ENCODE measurements around the gene NHLRC4. TPM values are rescaled to one million over a fixed set of nuclear protein-coding genes. Genes with fewer than 3 reads are reported as not detected.

The NHLRC4 gene
- total RNA-seq, 1 experiment from 2014 or later = 3.7 TPM

- Histone ChIP-seq H3K4me2 (ENCODE audit: low read depth, low read length, poor library complexity, severe bottlenecking) (no peak overlapping the region), H3K9me2 (replicated peaks; ENCODE audit: insufficient read depth, low read length) (no peaks in the 10 kb centered on the region), H2AFZ (ENCODE audit: low read length) (no peak overlapping the region), H3K27ac (ENCODE audit: low read length) (peak overlapping the region; percentile 86), H3K9ac (ENCODE audit: low read length) (peak overlapping the region; percentile 65), H3K36me3 (ENCODE audit: insufficient read depth, low read length) (no peaks in the 10 kb centered on the region), H3K4me1 (ENCODE audit: low read length) (peaks cover 37% of the 10 kb centered on the region), H3K27me3 (ENCODE audit: low read length) (no peaks in the 10 kb centered on the region), H4K20me1 (ENCODE audit: insufficient read depth, low read depth, low read length) (no peaks in the 10 kb centered on the region), H3K9me3 (ENCODE audit: low read length) (no peaks in the 10 kb centered on the region), H3K4me3 (ENCODE audit: low read length) (no peak overlapping the region; the same call in 1 of the 2 replicates), H3K79me2 (ENCODE audit: low read length) (peaks cover 14% of the 10 kb centered on the region)
- no peak for DNase-seq
Observed at GRCh38 chr16:575354-576196, 8.8 kb downstream of the NHLRC4 start.

- Histone ChIP-seq H3K4me1 (ENCODE audit: low read length) (peaks cover 32% of the 10 kb centered on the region), H3K27me3 (ENCODE audit: low read length) (no peaks in the 10 kb centered on the region)
Observed at GRCh38 chr16:576197-576822, 9.5 kb downstream of the NHLRC4 start.

GRCh38 chr16:576823-577201 lies 10.0 kb downstream of the NHLRC4 start:
- Histone ChIP-seq H3K9ac (ENCODE audit: low read length) (peak overlapping the region; percentile 65), H4K20me1 (ENCODE audit: insufficient read depth, low read depth, low read length) (no peaks in the 10 kb centered on the region), H3K9me2 (replicated peaks; ENCODE audit: insufficient read depth, low read length) (no peaks in the 10 kb centered on the region), H3K4me3 (ENCODE audit: low read length) (no peak overlapping the region), H3K9me3 (ENCODE audit: low read length) (no peaks in the 10 kb centered on the region), H3K36me3 (ENCODE audit: insufficient read depth, low read length) (no peaks in the 10 kb centered on the region), H3K4me2 (ENCODE audit: low read depth, low read length, poor library complexity, severe bottlenecking) (peak overlapping the region; percentile 50), H3K79me2 (ENCODE audit: low read length) (peaks cover 5% of the 10 kb centered on the region), H2AFZ (ENCODE audit: low read length) (no peak overlapping the region), H3K27me3 (ENCODE audit: low read length) (no peaks in the 10 kb centered on the region), H3K4me1 (ENCODE audit: low read length) (peaks cover 32% of the 10 kb centered on the region), H3K27ac (ENCODE audit: low read length) (peak overlapping the region; percentile 86)
- peak; percentile 52 for DNase-seq

More at GRCh38 chr16:576197-576822, 9.5 kb downstream of the NHLRC4 start:
- Histone ChIP-seq H3K4me2 (ENCODE audit: low read depth, low read length, poor library complexity, severe bottlenecking) (peak overlapping the region; percentile 50), H3K27ac (ENCODE audit: low read length) (peak overlapping the region; percentile 86), H3K79me2 (ENCODE audit: low read length) (peaks cover 9% of the 10 kb centered on the region), H3K4me3 (ENCODE audit: low read length) (no peak overlapping the region; the same call in 1 of the 2 replicates), H4K20me1 (ENCODE audit: insufficient read depth, low read depth, low read length) (no peaks in the 10 kb centered on the region), H3K36me3 (ENCODE audit: insufficient read depth, low read length) (no peaks in the 10 kb centered on the region), H3K9ac (ENCODE audit: low read length) (peak overlapping the region; percentile 65), H2AFZ (ENCODE audit: low read length) (no peak overlapping the region), H3K9me3 (ENCODE audit: low read length) (no peaks in the 10 kb centered on the region), H3K9me2 (replicated peaks; ENCODE audit: insufficient read depth, low read length) (no peaks in the 10 kb centered on the region)
- DNase-seq = no peak

- H3K79me2 ChIP-seq (ENCODE audit: low read length) = no peaks in the 10 kb centered on the region
- no peak overlapping the region for H3K4me2 ChIP-seq (ENCODE audit: low read depth, low read length, poor library complexity, severe bottlenecking)
- no peaks in the 10 kb centered on the region for H3K27me3 ChIP-seq (ENCODE audit: low read length)
- peak overlapping the region; percentile 86 for H3K27ac ChIP-seq (ENCODE audit: low read length)
- peaks cover 34% of the 10 kb centered on the region for H3K4me1 ChIP-seq (ENCODE audit: low read length)
- H4K20me1 ChIP-seq (ENCODE audit: insufficient read depth, low read depth, low read length) = no peaks in the 10 kb centered on the region
- H3K9ac ChIP-seq (ENCODE audit: low read length) = 0 out of 2 replicates have a peak overlapping the region, but pooled peaks have one; percentile 41
- no peak overlapping the region for H3K4me3 ChIP-seq (ENCODE audit: low read length)
- no peaks in the 10 kb centered on the region for H3K9me2 ChIP-seq (replicated peaks; ENCODE audit: insufficient read depth, low read length)
- no peak overlapping the region for H2AFZ ChIP-seq (ENCODE audit: low read length)
- no peaks in the 10 kb centered on the region for H3K36me3 ChIP-seq (ENCODE audit: insufficient read depth, low read length)
- no peaks in the 10 kb centered on the region for H3K9me3 ChIP-seq (ENCODE audit: low read length)
- no peak for DNase-seq
Observed at GRCh38 chr16:577796-578195, 11.0 kb downstream of the NHLRC4 start.

- peak overlapping the region; percentile 29 for H3K4me2 ChIP-seq (ENCODE audit: low read depth, low read length, poor library complexity, severe bottlenecking)
- no peaks in the 10 kb centered on the region for H3K9me2 ChIP-seq (replicated peaks; ENCODE audit: insufficient read depth, low read length)
Observed at GRCh38 chr16:578232-578869, 11.5 kb downstream of the NHLRC4 start.

GRCh38 chr16:578870-579405 lies 12.1 kb downstream of the NHLRC4 start:
- H3K27me3 ChIP-seq (ENCODE audit: low read length) = no peaks in the 10 kb centered on the region
- peak overlapping the region; percentile 41 for H3K9ac ChIP-seq (ENCODE audit: low read length)
- H3K9me2 ChIP-seq (replicated peaks; ENCODE audit: insufficient read depth, low read length) = no peaks in the 10 kb centered on the region
- no peaks in the 10 kb centered on the region for H3K36me3 ChIP-seq (ENCODE audit: insufficient read depth, low read length)
- H2AFZ ChIP-seq (ENCODE audit: low read length) = no peak overlapping the region
- no peak overlapping the region for H3K4me3 ChIP-seq (ENCODE audit: low read length)
- peak overlapping the region; percentile 29 for H3K4me2 ChIP-seq (ENCODE audit: low read depth, low read length, poor library complexity, severe bottlenecking)
- peak overlapping the region; percentile 86; the same call in 1 of the 2 replicates for H3K27ac ChIP-seq (ENCODE audit: low read length)
- peaks cover 45% of the 10 kb centered on the region for H3K4me1 ChIP-seq (ENCODE audit: low read length)
- H3K9me3 ChIP-seq (ENCODE audit: low read length) = no peaks in the 10 kb centered on the region
- no peaks in the 10 kb centered on the region for H4K20me1 ChIP-seq (ENCODE audit: insufficient read depth, low read depth, low read length)
- DNase-seq = peak; percentile 92
- no peaks in the 10 kb centered on the region for H3K79me2 ChIP-seq (ENCODE audit: low read length)

More at GRCh38 chr16:578232-578869, 11.5 kb downstream of the NHLRC4 start:
- no peaks in the 10 kb centered on the region for H3K27me3 ChIP-seq (ENCODE audit: low read length)
- H3K36me3 ChIP-seq (ENCODE audit: insufficient read depth, low read length) = no peaks in the 10 kb centered on the region
- H3K9me3 ChIP-seq (ENCODE audit: low read length) = no peaks in the 10 kb centered on the region
- H3K4me3 ChIP-seq (ENCODE audit: low read length) = no peak overlapping the region
- peaks cover 39% of the 10 kb centered on the region for H3K4me1 ChIP-seq (ENCODE audit: low read length)
- no peak overlapping the region for H2AFZ ChIP-seq (ENCODE audit: low read length)
- peak overlapping the region; percentile 86 for H3K27ac ChIP-seq (ENCODE audit: low read length)
- peak; percentile 66 for DNase-seq
- H4K20me1 ChIP-seq (ENCODE audit: insufficient read depth, low read depth, low read length) = no peaks in the 10 kb centered on the region
- peak overlapping the region; percentile 41 for H3K9ac ChIP-seq (ENCODE audit: low read length)
- no peaks in the 10 kb centered on the region for H3K79me2 ChIP-seq (ENCODE audit: low read length)

GRCh38 chr16:580141-580945 lies 13.5 kb downstream of the NHLRC4 start:
- Histone ChIP-seq H3K9me3 (ENCODE audit: low read length) (no peaks in the 10 kb centered on the region), H2AFZ (ENCODE audit: low read length) (no peak overlapping the region), H3K4me1 (ENCODE audit: low read length) (peaks cover 40% of the 10 kb centered on the region), H3K9me2 (replicated peaks; ENCODE audit: insufficient read depth, low read length) (no peaks in the 10 kb centered on the region), H3K4me3 (ENCODE audit: low read length) (no peak overlapping the region), H3K36me3 (ENCODE audit: insufficient read depth, low read length) (no peaks in the 10 kb centered on the region), H4K20me1 (ENCODE audit: insufficient read depth, low read depth, low read length) (no peaks in the 10 kb centered on the region), H3K27me3 (ENCODE audit: low read length) (no peaks in the 10 kb centered on the region), H3K79me2 (ENCODE audit: low read length) (no peaks in the 10 kb centered on the region), H3K9ac (ENCODE audit: low read length) (no peak overlapping the region), H3K27ac (ENCODE audit: low read length) (no peak overlapping the region), H3K4me2 (ENCODE audit: low read depth, low read length, poor library complexity, severe bottlenecking) (no peak overlapping the region)
- no peak for DNase-seq

Measured in Karpas-422 (cell line).